Measurements from ENCODE around the gene PPP1R14C.

PPP1R14C gene

DNA sequence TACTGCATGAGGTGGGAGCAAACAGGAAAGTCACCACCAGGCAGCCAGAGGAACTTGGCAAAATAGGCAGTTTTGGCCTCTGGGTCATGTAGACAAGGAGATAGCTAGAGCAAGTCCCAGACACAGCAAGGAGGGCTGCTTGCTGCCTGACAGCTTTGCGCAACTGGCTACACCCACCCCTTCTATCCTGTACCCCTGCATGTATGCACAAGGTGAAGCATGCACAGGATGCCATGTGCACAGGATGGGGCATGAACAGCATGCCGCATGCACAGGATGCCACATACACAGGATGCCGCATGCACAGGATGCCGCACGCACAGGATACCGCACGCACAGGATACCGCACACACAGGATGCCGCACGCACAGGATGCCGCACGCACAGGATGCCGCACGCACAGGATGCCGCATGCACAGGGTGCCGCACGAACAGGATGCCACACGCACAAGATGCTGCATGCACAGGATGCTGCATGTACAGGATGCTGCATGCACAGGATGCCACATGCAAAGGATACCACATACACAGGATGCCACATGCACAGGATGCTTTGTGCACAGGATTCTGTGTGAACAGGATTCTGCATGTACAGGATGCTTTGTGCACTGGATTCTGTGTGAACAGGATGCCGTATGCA, 121.0 kb downstream of the PPP1R14C start:
- in situ Hi-C loops (cut with HindIII; ENCODE audit: low sequenced_read_pairs), result no loop called here
- DNase-seq (ENCODE audit: low read depth), result no peak
- no peak overlapping the region for H3K4me3 ChIP-seq (ENCODE audit: low read depth, low read length)
- TF ChIP-seq, protein P1, sequence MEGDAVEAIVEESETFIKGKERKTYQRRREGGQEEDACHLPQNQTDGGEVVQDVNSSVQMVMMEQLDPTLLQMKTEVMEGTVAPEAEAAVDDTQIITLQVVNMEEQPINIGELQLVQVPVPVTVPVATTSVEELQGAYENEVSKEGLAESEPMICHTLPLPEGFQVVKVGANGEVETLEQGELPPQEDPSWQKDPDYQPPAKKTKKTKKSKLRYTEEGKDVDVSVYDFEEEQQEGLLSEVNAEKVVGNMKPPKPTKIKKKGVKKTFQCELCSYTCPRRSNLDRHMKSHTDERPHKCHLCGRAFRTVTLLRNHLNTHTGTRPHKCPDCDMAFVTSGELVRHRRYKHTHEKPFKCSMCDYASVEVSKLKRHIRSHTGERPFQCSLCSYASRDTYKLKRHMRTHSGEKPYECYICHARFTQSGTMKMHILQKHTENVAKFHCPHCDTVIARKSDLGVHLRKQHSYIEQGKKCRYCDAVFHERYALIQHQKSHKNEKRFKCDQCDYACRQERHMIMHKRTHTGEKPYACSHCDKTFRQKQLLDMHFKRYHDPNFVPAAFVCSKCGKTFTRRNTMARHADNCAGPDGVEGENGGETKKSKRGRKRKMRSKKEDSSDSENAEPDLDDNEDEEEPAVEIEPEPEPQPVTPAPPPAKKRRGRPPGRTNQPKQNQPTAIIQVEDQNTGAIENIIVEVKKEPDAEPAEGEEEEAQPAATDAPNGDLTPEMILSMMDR (IDR thresholded peaks at IDR 0.05; ENCODE audit: low read depth, low read length, missing control alignments), result no peak

DNA sequence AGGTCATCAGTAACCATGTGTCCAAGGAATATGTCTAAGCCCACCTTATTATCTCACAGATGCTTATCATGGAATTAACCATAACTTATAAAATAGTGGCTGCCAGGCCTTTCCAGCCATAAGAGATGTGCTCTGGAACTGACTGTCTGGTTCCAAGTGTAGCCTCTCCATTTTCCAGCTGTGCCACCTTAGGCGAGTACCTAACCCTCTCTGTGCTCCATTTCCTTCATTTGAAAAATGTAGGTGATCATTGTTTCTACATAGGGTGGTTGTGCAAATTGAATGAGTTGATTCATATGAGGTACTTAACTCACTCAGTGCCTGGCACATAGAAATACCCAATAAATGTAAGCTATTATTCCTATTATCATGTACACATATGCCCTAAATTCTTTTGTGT, 123.5 kb downstream of the PPP1R14C start:
- H3K4me3 ChIP-seq (ENCODE audit: low read depth, low read length), result no peak overlapping the region
- no peak for DNase-seq (ENCODE audit: low read depth)
- in situ Hi-C loops (cut with HindIII; ENCODE audit: low sequenced_read_pairs), result no loop called here
- TF ChIP-seq, protein P1 (IDR thresholded peaks at IDR 0.05; ENCODE audit: low read depth, low read length, missing control alignments), result no peak

DNA sequence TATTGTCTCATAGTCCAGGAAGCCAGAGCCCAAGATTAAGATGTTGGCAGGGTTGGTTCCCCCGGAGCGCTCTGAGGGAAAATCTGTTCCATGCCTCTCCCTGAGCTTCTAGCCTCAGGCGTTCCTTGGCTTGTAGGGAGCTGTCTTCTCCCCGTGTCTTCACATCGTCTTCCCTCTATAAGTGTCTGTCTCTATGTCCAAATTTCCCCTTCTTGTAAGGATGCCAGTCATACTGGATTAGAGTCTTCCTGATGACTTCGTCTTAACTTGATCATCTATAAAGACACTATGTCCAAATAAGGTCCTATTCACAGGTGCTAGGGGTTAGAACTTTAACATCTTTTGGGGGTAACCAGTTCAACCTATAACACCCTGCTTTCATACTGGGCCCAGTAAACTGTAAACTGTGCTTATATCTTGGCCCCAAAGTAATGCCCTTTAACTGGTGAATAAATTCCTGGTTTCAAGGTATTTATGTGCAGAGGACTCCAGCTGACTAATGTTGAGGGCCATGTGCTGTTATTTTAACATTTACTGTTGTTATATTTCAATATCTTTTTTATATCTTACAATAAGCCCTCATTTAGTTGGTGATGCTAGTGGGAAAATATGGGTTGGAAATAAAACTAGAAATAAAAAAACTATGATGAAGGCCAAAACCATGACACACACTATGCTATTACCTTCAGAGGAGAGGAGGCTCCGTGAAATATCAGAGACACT, 124.3 kb downstream of the PPP1R14C start:
- TF ChIP-seq, protein P1 (IDR thresholded peaks at IDR 0.05; ENCODE audit: low read depth, low read length, missing control alignments), result no peak
- DNase-seq (ENCODE audit: low read depth), result no peak
- H3K4me3 ChIP-seq (ENCODE audit: low read depth, low read length), result no peak overlapping the region
- in situ Hi-C loops (cut with HindIII; ENCODE audit: low sequenced_read_pairs), result no loop called here

DNA sequence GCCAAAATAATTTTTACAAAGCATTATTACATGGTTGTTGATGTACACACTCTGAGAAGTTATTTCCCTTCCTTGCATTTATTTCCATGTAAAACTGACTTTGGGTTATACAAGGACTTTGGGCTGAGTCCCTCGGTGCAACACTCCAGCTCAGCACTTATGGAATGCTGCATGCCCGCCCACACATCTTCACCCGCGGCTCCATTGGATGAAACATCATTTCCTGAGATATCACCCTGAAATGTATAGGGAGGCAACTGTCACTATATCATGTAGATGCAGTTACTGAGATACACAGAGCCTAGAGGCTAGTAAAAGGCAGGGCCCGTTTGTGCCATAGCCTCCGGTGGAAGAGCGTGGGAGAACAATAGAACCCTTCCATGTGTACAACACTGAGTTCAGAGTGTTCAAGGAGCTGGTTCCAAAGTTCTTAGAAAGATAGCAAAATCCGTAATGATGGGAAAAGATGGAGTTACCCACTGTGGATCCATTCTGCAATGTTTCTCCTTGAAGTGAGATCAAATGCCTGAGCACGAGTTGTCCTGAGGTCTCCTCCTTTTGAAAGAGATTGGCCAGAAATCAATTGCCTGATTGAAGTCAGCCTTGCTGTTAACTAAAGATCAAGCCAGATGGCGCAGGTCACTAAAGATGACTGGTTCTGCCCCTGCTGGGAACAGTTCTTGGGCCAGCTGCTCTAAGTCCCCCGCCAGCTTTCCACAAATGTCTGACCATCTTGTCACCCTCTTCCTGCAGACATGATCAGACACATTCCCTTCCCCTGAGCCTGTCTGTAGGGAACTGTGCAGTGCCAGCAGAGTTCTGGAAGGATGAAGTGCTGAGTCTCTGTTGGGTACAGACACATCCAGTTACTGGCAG, 125.1 kb downstream of the PPP1R14C start:
- DNase-seq (ENCODE audit: low read depth), result no peak
- TF ChIP-seq, protein P1 (IDR thresholded peaks at IDR 0.05; ENCODE audit: low read depth, low read length, missing control alignments), result no peak
- in situ Hi-C loops (cut with HindIII; ENCODE audit: low sequenced_read_pairs), result no loop called here
- H3K4me3 ChIP-seq (ENCODE audit: low read depth, low read length), result no peak overlapping the region

DNA sequence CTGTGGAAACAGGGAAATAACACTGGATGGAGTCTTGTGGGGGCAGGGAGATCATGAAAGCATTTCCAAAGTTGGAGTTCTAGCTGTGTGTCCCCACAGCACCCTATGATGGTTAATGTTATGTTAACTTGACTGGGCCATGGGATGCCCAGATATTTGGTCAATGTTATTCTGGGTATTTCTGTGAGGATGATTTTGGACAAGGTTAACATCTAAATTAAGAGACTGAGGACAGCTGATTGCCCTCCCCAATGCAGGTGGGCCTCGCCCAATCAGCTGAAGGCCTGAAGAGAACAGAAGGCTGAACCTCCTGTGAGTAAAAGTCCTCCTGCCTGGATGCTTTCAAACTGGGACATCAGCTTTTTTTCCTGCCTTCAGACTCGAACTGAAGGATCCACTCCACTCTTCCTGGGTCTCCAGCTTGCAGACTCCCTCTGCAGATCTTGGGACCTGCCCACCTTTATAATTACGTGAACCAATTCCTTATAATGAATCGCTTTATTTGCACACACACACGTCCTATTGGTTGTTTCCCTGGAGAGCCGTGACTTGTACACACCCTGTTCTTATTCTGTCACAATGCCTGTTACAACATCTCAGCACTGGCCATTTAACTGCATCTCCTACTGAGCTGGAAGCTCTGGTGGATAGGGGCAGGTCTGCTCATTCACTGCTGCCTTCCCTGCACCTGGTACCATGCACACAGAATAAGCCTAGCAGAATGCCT, 126.4 kb downstream of the PPP1R14C start:
- no peak for DNase-seq (ENCODE audit: low read depth)
- H3K4me3 ChIP-seq (ENCODE audit: low read depth, low read length), result no peak overlapping the region
- in situ Hi-C loops (cut with HindIII; ENCODE audit: low sequenced_read_pairs), result no loop called here
- TF ChIP-seq, protein P1 (IDR thresholded peaks at IDR 0.05; ENCODE audit: low read depth, low read length, missing control alignments), result no peak

DNA sequence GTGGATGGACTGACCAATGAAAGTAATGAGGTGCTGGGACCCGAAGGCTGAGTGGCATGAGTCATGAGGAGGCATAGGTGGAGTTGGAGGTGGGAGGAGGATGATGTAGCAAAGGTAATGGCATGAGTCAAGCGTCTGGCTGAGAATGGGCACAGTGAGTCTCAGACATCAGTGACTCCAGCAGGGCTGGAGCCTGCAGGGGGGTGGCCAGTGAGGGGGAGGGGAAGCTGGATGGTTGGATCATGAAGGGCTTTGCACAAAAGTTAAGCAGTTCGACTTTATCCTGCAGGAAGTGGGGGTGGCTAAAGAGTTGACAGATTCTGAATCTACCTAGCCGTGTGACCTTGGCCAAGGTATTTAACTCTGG, 127.0 kb downstream of the PPP1R14C start:
- no peak overlapping the region for H3K4me3 ChIP-seq (ENCODE audit: low read depth, low read length)
- DNase-seq (ENCODE audit: low read depth), result no peak
- TF ChIP-seq, protein P1 (IDR thresholded peaks at IDR 0.05; ENCODE audit: low read depth, low read length, missing control alignments), result no peak
- in situ Hi-C loops (cut with HindIII; ENCODE audit: low sequenced_read_pairs), result no loop called here

Measured in astrocyte of the cerebellum (primary cell).